Peyer's patch (tissue), 4 donors: ENCODE results near the gene ODAD4. TPM values are rescaled to one million over a fixed set of nuclear protein-coding genes. Genes with fewer than 3 reads are reported as not detected.

Experiments used
- DNase-seq, 3 donors: peaks; one replicate each; pipeline ENCODE4 v3.0.0-alpha.2; 2017 to 2019
- H3K27ac ChIP-seq, 4 donors: fragments of 200-600 bp; sonication (generic); one replicate each; pipeline ENCODE4 v1.5.1; 2016 to 2019
- H3K27me3 ChIP-seq, 2 donors: fragments of 200-600 bp; sonication (generic); one replicate each; pipeline ENCODE4 v1.5.1; 2019
- H3K36me3 ChIP-seq, 3 donors: fragments of 200-600 bp; sonication (generic); one replicate each; pipeline ENCODE4 v1.5.1; 2016 to 2019
- H3K4me1 ChIP-seq, 4 donors: fragments of 200-600 bp; sonication (generic); one replicate each; pipeline ENCODE4 v1.5.1; 2016 to 2019
- H3K4me3 ChIP-seq, 4 donors: fragments of 200-600 bp; sonication (generic); 1 replicate in 3 of 4; 2 replicates in 1 of 4; pipeline ENCODE4 v1.5.1; 2016 to 2019; ENCODE audit warnings: mild to moderate bottlenecking in 1 of 4
- H3K9me3 ChIP-seq, 4 donors: fragments of 200-600 bp; sonication (generic); one replicate each; pipeline ENCODE4 v1.5.1; 2016 to 2019; ENCODE audit warnings: mild to moderate bottlenecking in 1 of 4
- CTCF ChIP-seq, 6 experiments: fragments of 450-650 bp in 4 of 6; fragments of 200-600 bp in 2 of 6; sonication (generic) in 1 of 6; IDR thresholded peaks; one replicate each; pipeline ENCODE4 v1.5.1; 2017 to 2019; ENCODE audit warnings: antibody characterized with exemption in 6 of 6, mild to moderate bottlenecking in 3 of 6, moderate library complexity in 1 of 6
- POLR2A ChIP-seq, 2 donors: fragments of 450-650 bp; IDR thresholded peaks; one replicate each; pipeline ENCODE4 v1.5.1; 2017; ENCODE audit warnings: antibody characterized with exemption in 2 of 2, mild to moderate bottlenecking in 2 of 2, moderate library complexity in 2 of 2
- total RNA-seq, 4 donors: library from RNA; depleted of rRNA; stranded (reverse); fragments of >200 nt; gene quantifications; one replicate each; pipeline ENCODE4 v1.1.0, GENCODE V29; 2016

ODAD4 gene
- total RNA-seq, 4 donors from 2014 or later: 2.1 TPM; not detected in 3

DNA sequence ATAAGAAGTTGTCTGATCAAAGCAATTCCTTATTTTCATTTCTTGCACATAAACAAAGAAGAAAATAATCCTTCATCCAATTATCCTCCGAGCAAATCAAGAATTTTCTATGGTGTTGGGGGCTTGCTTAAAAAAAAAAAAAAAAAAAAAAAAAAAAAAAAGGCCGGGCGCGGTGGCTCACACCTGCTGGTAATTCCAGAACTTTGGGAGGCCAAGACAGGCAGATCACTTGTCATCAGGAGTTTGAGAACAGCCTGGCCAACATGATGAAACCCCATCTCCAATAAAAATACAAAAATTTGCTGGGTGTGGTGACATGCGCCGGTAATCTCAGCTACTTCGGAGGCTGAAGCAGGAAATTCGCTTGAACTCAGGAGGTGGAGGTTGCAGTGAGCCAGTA is 55.5 kb downstream of the ODAD4 start:
- no peak overlapping the region for H3K4me3 ChIP-seq
- no peak for DNase-seq
- H3K36me3 ChIP-seq: peaks cover 0 to 93% (median 0%) of the 10 kb centered on the region in 3 donors
- H3K27me3 ChIP-seq: no peaks in the 10 kb centered on the region
- TF ChIP-seq CTCF (IDR thresholded peaks at IDR 0.05): no peak
- no peak for TF ChIP-seq POLR2A (IDR thresholded peaks at IDR 0.05)
- H3K4me1 ChIP-seq: peaks cover 0 to 7% (median 0%) of the 10 kb centered on the region in 4 donors
- no peak overlapping the region for H3K27ac ChIP-seq
- H3K9me3 ChIP-seq: no peaks in the 10 kb centered on the region

- Histone ChIP-seq H3K27me3 (no peaks in the 10 kb centered on the region), H3K4me3 (no peak overlapping the region), H3K36me3 (peaks cover 0 to 93% (median 0%) of the 10 kb centered on the region in 3 donors), H3K4me1 (peaks cover 0 to 7% (median 0%) of the 10 kb centered on the region in 4 donors), H3K27ac (no peak overlapping the region), H3K9me3 (no peaks in the 10 kb centered on the region)
- TF ChIP-seq POLR2A (IDR thresholded peaks at IDR 0.05) (no peak), CTCF (IDR thresholded peaks at IDR 0.05) (no peak)
- DNase-seq: no peak
Measured at GRCh38 chr17:41986634-41987033, 56.2 kb downstream of the ODAD4 start.

DNA sequence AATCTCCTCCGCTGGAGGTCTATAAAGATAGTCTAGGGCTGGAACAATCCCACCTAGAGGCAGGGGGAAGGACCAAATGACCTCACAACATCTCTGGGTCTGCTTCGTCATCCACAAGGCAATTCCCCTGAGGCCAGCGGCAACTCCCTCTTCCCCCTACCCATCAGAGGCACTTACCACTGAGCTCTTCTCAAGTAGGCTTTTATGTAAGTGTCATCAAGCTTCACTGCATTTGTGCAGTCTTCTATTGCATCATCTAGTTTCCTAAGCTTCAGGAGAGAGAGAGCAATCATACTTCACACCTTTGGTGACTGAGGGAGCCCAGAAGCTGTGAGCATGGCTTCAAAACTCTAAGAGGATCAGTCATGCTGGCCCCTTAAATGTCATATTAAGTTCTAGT is 57.2 kb downstream of the ODAD4 start:
- Histone ChIP-seq H3K4me1 (peaks cover 0 to 7% (median 0%) of the 10 kb centered on the region in 4 donors), H3K36me3 (peaks cover 0 to 93% (median 0%) of the 10 kb centered on the region in 3 donors)
- DNase-seq: no peak

GRCh38 chr17:41988418-41988817 is 58.0 kb downstream of the ODAD4 start:
- Histone ChIP-seq H3K4me1 (peaks cover 0 to 7% (median 0%) of the 10 kb centered on the region in 4 donors), H3K27me3 (no peaks in the 10 kb centered on the region), H3K27ac (no peak overlapping the region), H3K4me3 (no peak overlapping the region), H3K36me3 (peaks cover 0 to 93% (median 0%) of the 10 kb centered on the region in 3 donors), H3K9me3 (no peaks in the 10 kb centered on the region)
- no peak for DNase-seq
- TF ChIP-seq POLR2A (IDR thresholded peaks at IDR 0.05) (no peak), CTCF (IDR thresholded peaks at IDR 0.05) (no peak)

More for the DNA sequence above, 57.2 kb downstream of the ODAD4 start:
- no peaks in the 10 kb centered on the region for H3K27me3 ChIP-seq
- no peak overlapping the region for H3K27ac ChIP-seq
- H3K9me3 ChIP-seq: no peaks in the 10 kb centered on the region
- TF ChIP-seq CTCF (IDR thresholded peaks at IDR 0.05) (no peak), POLR2A (IDR thresholded peaks at IDR 0.05) (no peak)
- H3K4me3 ChIP-seq: no peak overlapping the region

DNA sequence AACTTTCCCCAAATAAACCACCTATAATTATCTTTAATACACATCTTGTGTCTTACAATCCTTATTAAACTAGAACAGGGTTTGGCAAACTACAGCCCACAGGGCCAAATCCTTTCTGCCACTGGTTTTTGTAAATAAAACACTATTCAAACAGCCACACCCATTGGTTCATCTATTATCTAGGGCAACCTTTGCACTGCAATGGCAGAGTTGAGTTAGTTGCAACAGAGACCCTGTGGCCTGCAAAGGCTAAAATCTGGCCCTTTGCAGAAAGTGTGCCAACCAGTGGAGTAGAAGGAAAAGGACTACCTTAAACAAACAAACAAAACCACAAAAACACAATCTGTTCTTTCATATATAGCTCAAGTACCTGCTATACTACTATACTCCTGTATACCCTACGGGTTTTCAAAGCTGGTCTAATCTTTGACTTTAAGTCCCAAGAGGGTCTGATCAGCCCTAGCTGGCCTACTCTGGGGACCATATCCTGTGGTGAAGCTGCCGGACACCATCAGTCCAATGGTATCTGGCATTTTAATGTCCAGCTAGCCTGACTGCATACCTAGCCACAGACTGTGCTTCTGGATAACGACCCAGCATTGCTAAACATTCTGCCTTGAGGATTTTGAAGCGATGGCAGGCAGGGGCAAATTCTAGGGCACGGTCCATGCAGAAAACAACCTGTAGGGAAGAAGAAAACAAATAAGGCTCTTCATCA is 59.4 kb downstream of the ODAD4 start:
- Histone ChIP-seq H3K36me3 (peaks cover 0 to 94% (median 0%) of the 10 kb centered on the region in 3 donors), H3K27me3 (no peaks in the 10 kb centered on the region), H3K9me3 (no peaks in the 10 kb centered on the region), H3K27ac (peak overlapping the region in 1 of 4 donors; percentile 12), H3K4me1 (peaks cover 0 to 7% (median 0%) of the 10 kb centered on the region in 4 donors), H3K4me3 (no peak overlapping the region)
- no peak for DNase-seq
- TF ChIP-seq POLR2A (IDR thresholded peaks at IDR 0.05): no peak
- no peak for TF ChIP-seq CTCF (IDR thresholded peaks at IDR 0.05)
